ENCODE measurements around the gene PGM1.

DNA sequence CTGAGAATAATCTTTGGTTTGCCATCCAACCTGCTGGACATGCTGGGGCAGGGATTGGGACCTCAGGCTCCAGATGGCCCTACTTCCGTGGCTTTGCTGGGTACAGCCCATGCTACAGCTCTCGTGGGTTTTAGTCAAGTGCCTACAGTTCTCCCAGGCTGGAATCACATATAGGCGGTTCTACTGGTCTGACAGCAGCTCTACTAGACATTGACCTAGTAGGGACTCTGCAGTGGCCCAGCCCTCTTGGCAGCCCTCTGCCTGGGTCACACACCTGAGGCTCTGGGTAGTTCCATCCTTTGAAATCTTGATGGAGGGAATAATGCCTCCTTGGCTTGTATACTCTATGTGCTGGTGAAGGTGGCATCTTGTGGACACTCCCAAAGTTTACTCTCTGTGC, 72.2 kb downstream of the PGM1 start:
- TF ChIP-seq CTCF (IDR thresholded peaks at IDR 0.05) (no peak), EP300 (IDR thresholded peaks at IDR 0.05) (no peak)

Measured in stomach (tissue), 4 donors.